Karpas-422 (cell line): Measurements from ENCODE around the gene PRICKLE2. TPM values are rescaled to one million over a fixed set of nuclear protein-coding genes. Genes with fewer than 3 reads are reported as not detected.

ENCODE experiments used
- DNase-seq: peaks from one replicate; pipeline ENCODE4 v3.0.0-alpha.2; 2015
- H2AFZ ChIP-seq: fragments of 200-600 bp; sonication (generic); 2 replicates; pipeline ENCODE4 v1.6.1; 2014; ENCODE audit warnings: antibody characterized with exemption, low read length, mixed read lengths
- H3K27ac ChIP-seq: fragments of 200-600 bp; sonication (generic); 2 replicates; pipeline ENCODE4 v1.5.1; 2014; ENCODE audit warnings: mild to moderate bottlenecking, low read length, moderate library complexity
- H3K27me3 ChIP-seq: fragments of 200-600 bp; sonication (generic); 2 replicates; pipeline ENCODE4 v1.6.1; 2014; ENCODE audit warnings: low read length, mixed read lengths
- H3K36me3 ChIP-seq: fragments of 200-600 bp; sonication (generic); 2 replicates; pipeline ENCODE4 v1.6.1; 2014; ENCODE audit warnings: low read length, mixed read lengths; ENCODE audit not compliant: insufficient read depth
- H3K4me1 ChIP-seq: fragments of 200-600 bp; sonication (generic); 2 replicates; pipeline ENCODE4 v1.6.1; 2014; ENCODE audit warnings: mild to moderate bottlenecking, low read length, mixed read lengths
- H3K4me2 ChIP-seq: fragments of 200-600 bp; sonication (generic); 2 replicates; pipeline ENCODE4 v1.6.1; 2014; ENCODE audit warnings: low read length, low read depth, mild to moderate bottlenecking; ENCODE audit not compliant: poor library complexity, severe bottlenecking
- H3K4me3 ChIP-seq: fragments of 200-600 bp; sonication (generic); 2 replicates; pipeline ENCODE4 v1.5.1; 2014; ENCODE audit warnings: mild to moderate bottlenecking, antibody characterized with exemption, low read length, mixed read lengths
- H3K79me2 ChIP-seq: fragments of 200-600 bp; sonication (generic); 2 replicates; pipeline ENCODE4 v1.6.1; 2014; ENCODE audit warnings: mild to moderate bottlenecking, low read length, mixed read lengths
- H3K9ac ChIP-seq: fragments of 200-600 bp; sonication (generic); 2 replicates; pipeline ENCODE4 v1.6.0; 2014; ENCODE audit warnings: low read length
- H3K9me2 ChIP-seq: fragments of 200-600 bp; sonication (generic), shearing (Covaris generic); replicated peaks from 2 replicates; pipeline ENCODE4 v1.6.0; 2014; ENCODE audit warnings: mild to moderate bottlenecking, low read length, moderate library complexity; ENCODE audit not compliant: insufficient read depth
- H3K9me3 ChIP-seq: fragments of 300-700, 200-600 bp; sonication (generic); 2 replicates; pipeline ENCODE4 v1.6.1; 2014; ENCODE audit warnings: low read length, mixed read lengths
- H4K20me1 ChIP-seq: fragments of 200-600 bp; sonication (generic); 2 replicates; pipeline ENCODE4 v1.6.1; 2014; ENCODE audit warnings: mild to moderate bottlenecking, antibody characterized with exemption, low read length, low read depth; ENCODE audit not compliant: insufficient read depth
- total RNA-seq: library from RNA; depleted of rRNA; stranded (reverse); fragments of >200 nt; shearing (Covaris generic); gene quantifications from 2 replicates; pipeline ENCODE4 v1.2.3, GENCODE V29; 2014; ENCODE audit warnings: low replicate concordance

Gene PRICKLE2
- total RNA-seq, 1 experiment from 2014 or later = not detected

DNA sequence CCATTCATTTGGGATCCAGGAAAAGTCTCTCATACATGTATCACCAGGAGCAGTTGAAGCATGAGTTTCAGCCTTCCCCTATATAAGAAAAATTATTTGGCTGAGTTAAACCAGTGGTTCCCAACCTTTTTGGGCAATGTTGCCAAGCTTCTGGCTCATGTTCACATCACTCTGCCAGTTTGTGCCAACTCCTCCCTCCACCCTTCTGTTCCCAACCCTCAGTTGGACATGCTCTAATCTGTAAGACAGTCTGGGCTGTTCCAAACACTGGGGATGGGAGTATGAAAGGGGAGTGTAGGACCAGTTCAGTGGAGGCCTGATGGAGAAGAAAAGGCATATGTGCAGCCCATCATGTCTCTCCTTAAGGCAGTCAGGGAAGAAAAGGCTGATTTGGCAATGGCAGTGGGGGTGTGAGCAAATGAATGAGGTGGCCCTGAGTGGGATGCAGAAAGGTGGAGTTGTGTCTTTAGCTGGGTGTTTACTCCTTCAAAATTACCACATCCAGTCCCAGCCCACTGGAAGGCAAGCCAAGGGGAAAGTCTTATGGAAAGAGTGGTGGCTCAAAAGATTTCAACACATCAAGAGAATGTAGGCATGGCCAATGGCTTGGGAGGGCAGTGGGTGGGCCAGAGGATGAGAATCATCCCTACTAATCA is 32.0 kb upstream of the PRICKLE2 start:
- Histone ChIP-seq H2AFZ (no peak overlapping the region), H3K27ac (no peak overlapping the region), H3K9me2 (no peaks in the 10 kb centered on the region), H3K4me1 (no peaks in the 10 kb centered on the region), H3K79me2 (no peaks in the 10 kb centered on the region), H4K20me1 (no peaks in the 10 kb centered on the region), H3K9ac (no peak overlapping the region), H3K36me3 (no peaks in the 10 kb centered on the region), H3K9me3 (no peaks in the 10 kb centered on the region), H3K4me3 (no peak overlapping the region), H3K27me3 (no peaks in the 10 kb centered on the region), H3K4me2 (no peak overlapping the region)
- DNase-seq = no peak

DNA sequence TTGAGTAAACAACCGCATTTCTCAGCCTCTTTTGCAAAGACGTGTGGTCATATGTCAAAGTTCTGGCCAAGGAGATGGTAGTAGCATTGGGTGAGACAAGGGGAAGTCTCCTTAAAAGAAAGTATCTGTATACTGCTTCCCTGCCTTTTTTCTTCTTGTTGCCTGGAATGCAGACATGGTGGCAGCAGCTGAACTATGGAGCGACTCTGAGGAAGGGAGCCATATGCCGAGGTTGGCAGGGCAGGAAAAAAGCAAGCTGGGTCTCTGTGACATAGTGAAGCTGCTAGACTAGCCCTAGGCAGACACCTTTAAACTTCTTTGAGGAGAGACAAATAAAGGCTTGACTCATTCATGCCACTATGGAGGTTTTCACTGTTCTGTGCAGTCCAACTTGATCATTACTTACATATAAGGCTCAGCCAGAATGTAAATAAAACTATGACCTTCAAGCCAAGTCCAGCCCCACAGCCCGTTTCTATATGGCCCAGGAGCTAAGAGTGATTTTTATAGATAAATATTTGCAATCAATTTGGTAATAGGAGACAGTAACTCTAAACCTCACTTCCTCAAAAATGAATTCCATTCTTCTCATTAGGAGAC is 30.6 kb upstream of the PRICKLE2 start:
- Histone ChIP-seq H3K27ac (no peak overlapping the region), H3K4me1 (no peaks in the 10 kb centered on the region), H4K20me1 (no peaks in the 10 kb centered on the region), H2AFZ (no peak overlapping the region), H3K9me3 (no peaks in the 10 kb centered on the region), H3K4me3 (no peak overlapping the region), H3K4me2 (no peak overlapping the region), H3K9ac (no peak overlapping the region), H3K9me2 (no peaks in the 10 kb centered on the region), H3K27me3 (no peaks in the 10 kb centered on the region), H3K36me3 (no peaks in the 10 kb centered on the region), H3K79me2 (no peaks in the 10 kb centered on the region)
- DNase-seq = no peak

DNA sequence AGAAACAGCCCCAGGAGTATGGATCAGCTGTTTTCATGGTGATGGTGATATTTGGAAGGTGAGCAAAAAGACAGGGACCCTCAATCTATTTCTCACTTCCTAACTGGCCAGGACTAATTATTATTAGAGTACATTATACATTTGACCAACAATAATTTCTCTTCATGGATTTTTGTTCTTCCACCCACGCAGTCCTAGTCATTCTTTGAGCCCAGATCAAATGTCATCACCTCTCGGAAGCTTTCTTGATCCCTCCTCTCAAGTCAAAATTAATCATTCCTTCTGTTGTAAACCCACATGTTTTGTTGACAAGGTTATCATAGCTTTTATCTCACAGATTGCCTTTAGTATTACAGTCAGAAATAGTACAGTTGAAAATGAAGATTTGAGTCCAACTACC is 29.2 kb upstream of the PRICKLE2 start:
- Histone ChIP-seq H3K4me1 (no peaks in the 10 kb centered on the region), H3K79me2 (no peaks in the 10 kb centered on the region), H3K9me2 (no peaks in the 10 kb centered on the region), H3K36me3 (no peaks in the 10 kb centered on the region), H3K27ac (no peak overlapping the region), H3K9ac (no peak overlapping the region), H4K20me1 (no peaks in the 10 kb centered on the region), H3K27me3 (no peaks in the 10 kb centered on the region), H3K4me3 (no peak overlapping the region), H2AFZ (no peak overlapping the region), H3K9me3 (no peaks in the 10 kb centered on the region), H3K4me2 (no peak overlapping the region)
- DNase-seq = no peak

DNA sequence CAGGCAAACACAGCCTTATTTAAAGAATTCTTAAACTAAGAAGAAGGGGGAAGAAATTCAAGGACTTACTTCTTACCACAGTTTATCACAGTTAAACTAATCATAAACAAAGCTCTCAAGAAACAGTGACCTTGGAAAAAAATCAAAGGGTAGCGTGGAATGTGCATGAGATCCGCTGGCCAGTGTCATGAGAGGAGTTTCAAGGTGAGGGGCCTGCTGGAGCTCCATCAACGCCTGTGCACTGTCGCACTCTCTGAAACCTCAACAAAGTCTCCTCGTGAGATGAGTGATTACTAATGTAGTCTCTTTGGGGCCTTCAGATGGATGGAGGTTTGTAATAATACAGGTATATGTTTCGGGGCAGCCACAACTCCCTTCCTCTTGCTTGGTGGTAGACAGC is 28.4 kb upstream of the PRICKLE2 start:
- H3K4me1 ChIP-seq = no peaks in the 10 kb centered on the region
- no peak overlapping the region for H3K4me2 ChIP-seq
- no peak overlapping the region for H2AFZ ChIP-seq
- no peaks in the 10 kb centered on the region for H3K9me3 ChIP-seq
- no peak for DNase-seq
- no peaks in the 10 kb centered on the region for H4K20me1 ChIP-seq
- no peak overlapping the region for H3K27ac ChIP-seq
- no peaks in the 10 kb centered on the region for H3K36me3 ChIP-seq
- no peaks in the 10 kb centered on the region for H3K27me3 ChIP-seq
- no peaks in the 10 kb centered on the region for H3K9me2 ChIP-seq
- no peak overlapping the region for H3K9ac ChIP-seq
- no peak overlapping the region for H3K4me3 ChIP-seq
- no peaks in the 10 kb centered on the region for H3K79me2 ChIP-seq

DNA sequence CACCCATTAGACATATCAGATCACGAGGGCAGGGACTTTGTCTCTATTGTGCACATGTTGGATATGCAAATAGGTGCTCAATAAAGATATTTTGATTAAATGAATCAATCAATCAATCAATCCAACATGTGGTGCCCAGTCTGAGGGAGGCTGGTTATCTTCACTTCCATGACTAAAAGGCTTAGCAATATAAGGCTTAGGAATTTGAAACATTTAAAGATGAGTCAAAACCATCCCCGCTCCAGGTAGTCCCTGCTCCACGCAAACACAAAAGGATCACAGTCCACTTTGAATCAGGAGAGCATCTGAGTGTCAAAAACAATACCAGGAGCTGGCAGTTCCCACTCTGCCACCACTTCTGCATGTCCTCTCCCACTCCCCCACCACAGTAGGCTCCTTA is 25.8 kb upstream of the PRICKLE2 start:
- H3K9ac ChIP-seq = no peak overlapping the region
- H3K9me3 ChIP-seq = no peaks in the 10 kb centered on the region
- H3K4me3 ChIP-seq = no peak overlapping the region
- H3K27me3 ChIP-seq = no peaks in the 10 kb centered on the region
- no peak overlapping the region for H3K27ac ChIP-seq
- no peaks in the 10 kb centered on the region for H3K36me3 ChIP-seq
- no peaks in the 10 kb centered on the region for H4K20me1 ChIP-seq
- no peaks in the 10 kb centered on the region for H3K4me1 ChIP-seq
- H2AFZ ChIP-seq = no peak overlapping the region
- H3K9me2 ChIP-seq = no peaks in the 10 kb centered on the region
- DNase-seq = no peak
- no peak overlapping the region for H3K4me2 ChIP-seq
- no peaks in the 10 kb centered on the region for H3K79me2 ChIP-seq

DNA sequence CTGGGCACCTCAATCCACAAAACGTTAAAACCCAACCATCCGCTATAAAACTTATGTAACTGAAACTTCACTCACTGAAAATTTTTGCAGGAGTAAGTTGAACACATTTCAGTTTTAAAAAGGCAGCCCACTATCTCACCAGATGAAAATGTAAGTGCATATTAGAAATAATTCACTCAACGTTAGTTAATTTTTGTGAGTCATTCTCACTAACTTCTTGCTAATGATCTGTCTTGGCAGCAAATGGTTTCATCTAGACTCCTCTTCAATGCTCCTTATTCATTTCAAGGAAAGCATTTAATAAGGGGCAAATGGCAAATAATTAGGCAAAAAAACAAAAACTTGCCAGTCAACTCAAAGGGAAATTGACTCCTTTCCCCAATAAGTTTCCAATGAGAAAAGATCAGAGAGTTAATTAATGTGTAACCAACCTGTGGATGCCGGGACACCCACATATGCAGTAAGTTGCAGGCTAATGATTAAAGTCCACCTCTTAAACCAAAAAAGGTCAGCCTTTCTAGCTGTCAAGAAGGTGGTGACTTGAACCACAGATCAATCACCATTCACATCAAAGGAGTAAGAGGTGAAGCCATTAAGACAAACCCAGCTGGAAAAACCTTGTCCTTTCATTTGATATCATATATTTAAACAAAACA is 22.9 kb upstream of the PRICKLE2 start:
- H3K27ac ChIP-seq = no peak overlapping the region
- no peaks in the 10 kb centered on the region for H4K20me1 ChIP-seq
- no peaks in the 10 kb centered on the region for H3K27me3 ChIP-seq
- no peak overlapping the region for H3K4me3 ChIP-seq
- no peaks in the 10 kb centered on the region for H3K36me3 ChIP-seq
- no peaks in the 10 kb centered on the region for H3K79me2 ChIP-seq
- H3K9me2 ChIP-seq = no peaks in the 10 kb centered on the region
- H2AFZ ChIP-seq = no peak overlapping the region
- H3K4me1 ChIP-seq = no peaks in the 10 kb centered on the region
- H3K4me2 ChIP-seq = no peak overlapping the region
- no peak for DNase-seq
- no peak overlapping the region for H3K9ac ChIP-seq
- H3K9me3 ChIP-seq = no peaks in the 10 kb centered on the region

DNA sequence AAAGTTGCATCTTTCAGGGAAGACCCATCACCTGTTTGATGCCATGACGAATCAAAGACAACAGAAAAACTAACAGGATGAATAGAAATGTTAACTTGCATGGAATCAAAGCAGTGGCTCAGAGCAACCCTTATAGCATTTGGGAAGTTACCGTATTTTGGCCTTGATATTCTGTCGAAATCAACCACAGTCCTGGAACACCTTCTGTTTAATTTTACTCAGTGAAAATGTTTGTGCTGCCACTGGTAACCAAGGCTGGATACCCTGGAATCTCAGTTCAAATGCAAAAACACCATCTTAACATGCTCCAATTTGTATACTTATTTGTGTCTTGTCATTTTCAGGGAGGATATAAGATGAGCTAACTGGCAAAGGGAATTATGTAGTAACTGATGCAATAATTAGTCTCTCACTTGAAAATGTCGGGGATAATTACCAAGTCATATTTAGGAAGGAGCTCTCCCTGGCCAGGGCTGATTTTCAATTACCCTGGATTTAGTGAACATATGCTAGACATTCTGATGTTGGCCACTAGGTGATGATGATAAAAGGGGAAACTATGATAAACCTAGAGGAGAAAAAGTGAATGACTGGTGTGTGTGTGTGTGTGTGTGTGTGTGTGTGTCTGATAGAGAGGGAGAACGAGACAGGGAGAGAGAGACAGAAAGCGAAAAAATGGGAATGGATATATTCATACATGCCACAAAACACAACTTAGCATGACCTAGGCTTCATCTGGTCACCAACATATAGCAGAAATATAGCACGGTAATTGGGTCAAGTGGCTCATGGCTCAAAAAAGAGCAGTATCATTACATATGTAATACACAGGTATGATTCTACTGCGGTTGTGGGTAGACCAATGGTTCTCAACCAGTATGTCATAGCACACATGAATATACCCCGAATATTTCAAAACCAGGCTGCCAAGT is 19.0 kb upstream of the PRICKLE2 start:
- Histone ChIP-seq H3K27me3 (no peaks in the 10 kb centered on the region), H3K36me3 (no peaks in the 10 kb centered on the region), H3K4me3 (no peak overlapping the region), H4K20me1 (no peaks in the 10 kb centered on the region), H3K9me3 (no peaks in the 10 kb centered on the region), H3K4me2 (no peak overlapping the region), H3K9ac (no peak overlapping the region), H2AFZ (no peak overlapping the region), H3K79me2 (no peaks in the 10 kb centered on the region), H3K27ac (no peak overlapping the region), H3K9me2 (no peaks in the 10 kb centered on the region), H3K4me1 (no peaks in the 10 kb centered on the region)
- DNase-seq = peak; percentile 67

DNA sequence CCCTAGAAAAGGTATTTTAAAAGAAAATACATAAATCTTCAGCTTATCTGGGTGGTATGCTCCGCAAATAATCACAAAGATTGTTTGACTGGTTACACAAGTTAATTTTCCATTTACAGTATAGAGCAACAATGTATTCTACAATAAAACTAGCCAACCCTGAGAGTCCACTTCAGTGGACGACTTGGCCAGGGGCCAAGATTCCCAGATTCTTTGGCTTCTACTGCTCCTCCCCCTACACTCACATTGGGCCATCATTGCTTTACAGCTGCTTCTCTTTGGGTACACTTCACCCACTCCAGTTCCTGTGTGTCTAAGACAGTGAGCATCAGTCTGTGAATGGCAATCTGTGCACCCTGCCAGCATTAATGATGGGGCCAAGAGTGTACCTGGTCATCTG is 17.2 kb upstream of the PRICKLE2 start:
- no peak overlapping the region for H3K27ac ChIP-seq
- H3K79me2 ChIP-seq = no peaks in the 10 kb centered on the region
- H4K20me1 ChIP-seq = no peaks in the 10 kb centered on the region
- H3K9me2 ChIP-seq = no peaks in the 10 kb centered on the region
- H3K4me2 ChIP-seq = no peak overlapping the region
- no peaks in the 10 kb centered on the region for H3K9me3 ChIP-seq
- no peak for DNase-seq
- H3K27me3 ChIP-seq = no peaks in the 10 kb centered on the region
- no peaks in the 10 kb centered on the region for H3K4me1 ChIP-seq
- H3K4me3 ChIP-seq = no peak overlapping the region
- H3K36me3 ChIP-seq = no peaks in the 10 kb centered on the region
- H2AFZ ChIP-seq = no peak overlapping the region
- H3K9ac ChIP-seq = no peak overlapping the region
